NCI-H2227 (cell line): ENCODE data around the gene WASHC4.
"Not testable (repeated sequence)": the region's sequence is repeated elsewhere in the genome, so short reads cannot be mapped to it uniquely, and the experiment has no call there.

Experiments
- DNase-seq: peaks from one replicate; lab custom pipeline; 2025; ENCODE audit not compliant: unreplicated experiment; lab: John Stamatoyannopoulos, UW

The WASHC4 gene

GRCh38 chr12:105162174-105162573 is 54.6 kb downstream of the WASHC4 start:
- no peak for DNase-seq

- no peak for DNase-seq
These were observed 56.5 kb downstream of the WASHC4 start for GRCh38 chr12:105164068-105164467.

DNA sequence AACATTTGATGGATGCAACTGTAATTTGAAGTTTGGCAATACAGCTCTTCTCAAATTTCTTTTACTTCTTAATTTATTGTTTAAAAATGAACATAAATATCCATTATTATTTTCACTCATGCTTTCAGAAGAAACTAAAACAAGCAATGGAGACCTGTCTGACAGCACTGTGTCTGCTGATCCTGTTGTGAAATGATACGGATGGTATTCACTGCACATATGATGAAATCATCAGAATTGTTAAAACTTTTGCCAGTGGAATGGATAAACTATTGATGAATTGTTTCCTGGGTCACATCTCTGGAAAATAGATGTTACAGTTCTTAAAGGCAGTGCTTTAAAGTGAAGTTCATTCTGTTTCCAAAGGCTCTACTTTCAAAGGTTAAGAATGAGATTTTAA is 59.2 kb downstream of the WASHC4 start:
- DNase-seq, result no peak

GRCh38 chr12:105167346-105167745 is 59.8 kb downstream of the WASHC4 start:
- DNase-seq, result no peak

- no peak for DNase-seq
These were observed 60.5 kb downstream of the WASHC4 start for GRCh38 chr12:105168006-105168405.

DNA sequence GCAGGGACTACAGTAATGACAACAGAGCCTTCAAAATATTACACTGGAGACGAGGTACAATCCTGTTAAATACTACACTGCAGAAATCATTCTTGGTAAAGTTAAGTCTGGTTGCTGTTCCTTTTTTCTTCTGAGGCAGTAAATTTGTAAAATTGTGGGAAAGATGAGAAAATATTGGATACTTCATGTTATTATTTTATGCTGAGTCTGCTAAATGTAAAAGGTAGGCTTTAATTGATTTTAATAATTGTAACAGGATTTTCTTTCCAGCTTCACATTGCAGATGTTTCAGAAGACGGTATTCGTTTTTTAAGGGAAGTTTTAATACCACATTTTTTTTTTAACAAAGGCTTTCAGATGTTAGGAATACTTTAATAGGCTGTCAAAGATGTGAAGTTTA is 62.6 kb downstream of the WASHC4 start:
- no peak for DNase-seq

DNA sequence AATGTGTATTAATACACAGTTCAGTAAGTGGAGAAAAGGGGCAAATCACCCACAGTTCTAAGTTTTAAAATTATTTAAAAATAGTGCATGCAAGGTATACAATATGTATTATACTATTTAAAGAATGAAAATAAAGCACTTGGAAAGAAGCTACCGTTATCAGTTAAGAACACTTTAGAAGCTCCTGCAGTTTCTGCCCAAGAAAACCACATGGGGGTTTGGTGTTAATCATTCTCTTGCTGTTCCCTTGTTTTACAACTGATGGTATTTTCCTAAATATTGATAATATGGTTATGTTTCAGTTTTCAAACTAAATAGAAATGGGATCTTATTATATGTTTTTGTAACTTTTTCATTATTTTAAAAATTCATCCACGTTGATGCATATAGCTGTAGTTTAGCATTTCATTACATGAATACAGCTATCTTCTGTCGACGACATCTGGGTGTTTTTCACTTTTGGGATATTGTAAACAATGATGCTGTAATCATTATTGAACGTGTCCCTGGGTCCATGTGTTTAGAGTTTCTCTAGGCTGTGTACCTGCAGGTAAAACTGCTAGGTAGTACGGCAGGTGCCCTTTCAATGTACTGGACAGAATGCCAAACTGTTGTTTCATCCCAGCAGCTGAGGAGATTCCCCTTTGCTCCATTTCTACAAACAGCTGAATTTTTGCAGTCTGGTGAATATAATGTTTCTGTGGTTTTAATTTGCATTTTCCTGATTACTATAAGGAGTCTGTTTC is 64.3 kb downstream of the WASHC4 start:
- DNase-seq, result no peak

- DNase-seq, result no peak
These were observed 68.0 kb downstream of the WASHC4 start for GRCh38 chr12:105175397-105175990.

DNA sequence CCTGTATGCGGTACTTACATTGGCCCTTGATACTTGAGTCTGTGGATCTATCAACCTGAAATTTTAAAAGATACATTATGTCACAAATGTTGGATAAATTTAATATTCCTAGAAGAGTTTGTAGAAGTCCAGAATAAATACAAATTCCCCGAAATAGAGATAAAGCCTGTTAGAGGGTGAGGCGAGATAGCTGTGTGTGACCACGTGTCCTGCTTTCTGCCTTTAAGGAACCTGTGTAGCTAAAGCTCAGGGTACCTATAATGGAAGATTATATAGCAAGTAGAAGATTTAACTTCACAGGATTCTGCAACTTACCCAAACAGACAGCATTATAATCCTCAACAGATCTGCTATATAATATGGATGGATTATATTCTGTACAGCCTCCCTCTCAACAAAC is 69.7 kb downstream of the WASHC4 start:
- no peak for DNase-seq

DNA sequence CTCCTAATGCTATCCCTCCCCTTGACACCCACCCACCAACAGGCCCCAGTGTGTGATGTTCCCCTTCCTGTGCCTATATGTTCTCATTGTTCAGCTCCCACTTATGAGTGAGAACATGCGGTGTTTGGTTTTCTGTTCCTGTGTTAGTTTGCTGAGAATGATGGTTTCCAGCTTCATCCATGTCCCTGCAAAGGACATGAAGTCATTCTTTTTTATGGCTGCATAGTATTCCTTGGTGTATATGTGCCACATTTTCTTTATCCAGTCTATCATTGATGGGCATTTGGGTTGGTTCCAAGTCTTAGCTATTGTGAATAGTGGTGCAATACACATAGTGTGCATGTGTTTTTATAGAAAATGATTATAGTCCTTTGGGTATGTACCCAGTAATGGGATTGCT is 71.6 kb downstream of the WASHC4 start:
- not testable (repeated sequence) for DNase-seq

GRCh38 chr12:105183406-105183805 is 75.9 kb downstream of the WASHC4 start:
- not testable (repeated sequence) for DNase-seq

- not testable (repeated sequence) for DNase-seq
These were observed 76.4 kb downstream of the WASHC4 start for GRCh38 chr12:105183976-105184375.

DNA sequence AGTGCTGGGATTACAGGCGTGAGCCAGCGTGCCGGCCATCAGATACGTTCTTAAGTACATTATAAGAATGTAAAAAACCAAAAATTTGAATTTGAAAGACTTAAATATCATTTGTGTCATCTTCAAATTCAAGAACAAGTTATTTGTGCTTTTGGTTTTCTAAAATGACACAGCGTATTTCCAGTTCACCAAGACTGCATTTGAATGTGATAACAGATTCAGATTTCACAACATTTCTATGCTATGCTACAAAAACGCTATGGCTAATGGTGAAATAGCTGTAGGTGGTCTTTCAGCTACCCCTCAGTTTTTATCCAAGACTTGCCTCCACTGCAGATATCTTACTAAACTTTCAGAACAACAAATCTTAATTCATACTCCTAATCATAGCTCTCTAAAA is 81.8 kb downstream of the WASHC4 start:
- no peak for DNase-seq

DNA sequence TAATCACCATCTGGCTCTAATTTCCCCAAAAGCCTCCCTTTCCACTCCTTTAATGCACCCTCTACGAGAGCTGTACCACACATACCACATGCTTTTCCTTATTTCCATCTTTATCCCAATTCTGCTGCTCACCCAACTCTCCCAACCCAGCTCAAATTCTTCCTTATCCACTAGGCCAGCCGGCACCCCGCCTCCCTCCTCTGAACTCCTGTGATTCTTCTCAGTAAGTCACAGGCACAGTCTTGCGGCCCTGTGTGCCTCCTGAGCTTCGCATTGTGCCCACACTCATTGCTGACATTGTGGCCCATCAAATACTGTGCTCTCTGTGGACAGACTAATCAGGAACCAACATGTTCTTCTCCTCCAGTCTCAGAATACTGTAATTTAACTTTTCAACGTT is 83.0 kb downstream of the WASHC4 start:
- no peak for DNase-seq

DNA sequence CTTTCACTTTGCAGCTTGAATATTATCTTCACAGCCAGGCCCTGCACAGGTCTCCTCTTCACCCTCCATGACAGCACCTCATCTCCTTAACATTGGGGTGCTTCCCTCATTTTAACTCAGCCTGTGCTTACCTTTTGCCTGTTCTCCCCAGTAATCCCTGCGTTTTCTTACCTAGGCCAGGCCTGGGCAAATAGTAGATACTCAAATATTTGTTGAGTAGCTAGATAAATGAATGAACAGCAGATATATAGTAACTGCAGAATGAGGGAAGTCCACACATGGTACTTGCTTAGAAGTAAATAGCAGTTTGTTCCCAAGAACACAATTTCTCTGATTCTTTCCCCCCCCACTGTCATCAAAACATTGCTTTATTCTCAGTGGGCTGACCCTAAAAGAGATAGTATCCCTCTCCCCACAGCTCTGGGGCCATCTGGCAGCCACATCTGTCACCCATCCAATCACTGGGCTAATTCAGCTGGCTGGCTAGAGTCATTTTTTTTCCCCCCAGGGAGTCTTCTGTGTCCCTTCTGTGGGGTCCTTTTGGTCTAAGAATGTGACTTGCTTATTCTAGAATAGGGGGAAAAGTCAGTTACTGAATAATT is 85.2 kb downstream of the WASHC4 start:
- no peak for DNase-seq

DNA sequence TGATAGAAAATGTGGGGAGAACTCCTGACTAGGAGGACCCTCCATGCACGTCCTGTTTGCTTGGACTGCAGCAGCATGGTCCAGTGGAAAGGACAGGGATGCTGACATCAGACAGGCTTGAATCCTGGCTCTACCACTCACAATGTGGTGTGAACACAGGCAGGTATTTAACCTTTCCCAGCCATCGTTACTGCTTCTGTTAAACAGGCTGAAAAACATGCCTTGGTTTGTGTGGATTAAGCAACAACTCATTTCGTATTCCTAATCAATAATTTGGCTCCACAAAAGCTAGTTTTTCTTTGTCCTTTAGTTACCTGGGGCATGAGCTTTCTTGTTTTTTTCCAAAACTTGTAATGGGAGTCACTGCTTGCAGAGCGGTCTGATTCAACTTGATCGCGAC is 87.4 kb downstream of the WASHC4 start:
- DNase-seq, result no peak

- DNase-seq, result no peak
These were observed 88.6 kb downstream of the WASHC4 start for GRCh38 chr12:105196090-105196489.

DNA sequence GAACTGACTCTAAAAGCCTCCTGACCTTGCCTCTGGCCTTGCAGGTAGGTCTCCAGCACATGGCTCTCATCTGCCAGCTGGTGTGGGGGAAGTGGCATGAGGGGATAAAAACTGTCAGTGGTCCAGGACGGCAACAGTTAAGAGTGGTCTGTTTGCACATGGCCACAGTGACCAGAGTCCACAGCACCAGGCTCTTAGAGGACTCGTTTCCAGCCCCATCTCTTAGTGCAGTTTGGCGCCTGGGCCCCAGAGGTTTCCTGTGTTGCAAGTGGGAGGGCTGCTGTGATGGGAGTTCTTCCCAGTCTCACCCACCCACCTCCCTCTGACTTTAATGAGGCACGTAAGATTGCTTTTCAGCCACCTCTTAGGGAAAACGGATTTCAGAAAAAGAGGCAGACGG is 91.4 kb downstream of the WASHC4 start:
- DNase-seq, result no peak

GRCh38 chr12:105200385-105200784 is 92.9 kb downstream of the WASHC4 start:
- DNase-seq, result no peak

DNA sequence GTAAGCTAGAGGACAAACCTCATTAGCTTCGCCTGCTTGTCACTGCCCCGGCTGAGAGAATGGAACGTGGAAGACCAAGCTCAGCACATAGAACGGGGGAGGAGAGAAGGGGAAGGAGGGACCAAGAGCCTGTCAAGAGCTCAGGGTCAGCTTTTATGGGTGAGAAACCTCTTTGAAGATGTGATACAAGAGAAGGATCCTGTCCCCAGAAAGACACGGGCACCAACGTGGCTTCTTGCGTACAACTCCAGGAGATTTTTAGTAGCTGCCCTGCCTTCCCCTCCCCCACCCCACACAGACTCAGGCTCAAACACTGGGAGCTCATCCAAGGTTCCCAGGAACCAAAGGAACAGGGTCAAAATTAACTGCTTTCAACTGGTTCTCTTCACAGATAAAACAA is 93.8 kb downstream of the WASHC4 start:
- DNase-seq, result no peak

DNA sequence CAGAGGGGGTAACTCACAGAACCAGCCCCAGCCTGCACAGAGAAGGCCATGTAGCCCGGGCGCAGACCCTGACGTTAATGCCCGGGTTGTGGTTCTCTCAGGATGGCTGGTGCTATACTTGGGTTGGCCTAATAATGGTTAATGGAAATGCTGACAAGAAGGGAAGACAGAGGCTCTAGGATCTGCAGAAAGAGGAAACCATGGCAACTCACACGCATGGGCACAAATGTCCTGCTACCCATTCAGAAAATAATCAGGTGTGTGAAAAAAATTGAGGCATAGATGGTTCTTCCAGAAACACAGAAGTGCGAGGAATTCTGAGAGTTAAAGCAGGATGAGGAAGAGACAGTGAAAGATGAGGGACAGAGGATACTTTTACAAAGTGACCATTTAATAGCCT is 94.7 kb downstream of the WASHC4 start:
- no peak for DNase-seq

GRCh38 chr12:105204127-105204526 is 96.6 kb downstream of the WASHC4 start:
- no peak for DNase-seq

- no peak for DNase-seq
These were observed 97.4 kb downstream of the WASHC4 start for GRCh38 chr12:105204916-105205315.
